HG02798 (cell line): ENCODE data around the gene KRTAP19-1.
"Not testable (repeated sequence)": the region's sequence is repeated elsewhere in the genome, so short reads cannot be mapped to it uniquely, and the experiment has no call there.

Source experiments
- ATAC-seq: cut with Tn5 transposase; IDR thresholded peaks from one replicate; pipeline ENCODE4 v1.9.1; 2021; ENCODE audit warnings: mild to moderate bottlenecking; ENCODE audit not compliant: unreplicated experiment, poor library complexity

KRTAP19-1 gene

DNA sequence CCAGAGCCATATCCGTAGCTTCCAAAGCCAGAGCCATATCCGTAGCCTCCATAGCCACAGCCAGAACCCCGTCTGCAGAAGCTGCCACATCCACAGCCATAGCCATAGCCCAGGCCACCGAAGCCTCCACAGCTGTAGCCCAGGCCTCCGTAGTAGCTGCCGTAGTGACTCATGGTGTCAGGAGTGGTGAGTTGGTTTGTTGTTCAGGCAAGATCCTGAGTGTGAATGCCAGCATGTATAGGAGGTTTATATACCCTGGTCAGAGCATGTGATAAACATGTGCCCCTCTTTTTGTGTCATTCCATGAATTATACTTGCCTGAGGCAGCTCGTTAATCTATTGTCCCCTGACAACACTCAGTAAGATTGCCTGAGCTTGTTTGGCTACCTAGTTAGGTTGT is at the start of gene KRTAP19-1:
Gene KRTAP19-1 (minus strand): TSS at position 223 of the 400 bp plus-strand sequence. CDS start 50 bp downstream, at position 173.
- ATAC-seq: no peak

DNA sequence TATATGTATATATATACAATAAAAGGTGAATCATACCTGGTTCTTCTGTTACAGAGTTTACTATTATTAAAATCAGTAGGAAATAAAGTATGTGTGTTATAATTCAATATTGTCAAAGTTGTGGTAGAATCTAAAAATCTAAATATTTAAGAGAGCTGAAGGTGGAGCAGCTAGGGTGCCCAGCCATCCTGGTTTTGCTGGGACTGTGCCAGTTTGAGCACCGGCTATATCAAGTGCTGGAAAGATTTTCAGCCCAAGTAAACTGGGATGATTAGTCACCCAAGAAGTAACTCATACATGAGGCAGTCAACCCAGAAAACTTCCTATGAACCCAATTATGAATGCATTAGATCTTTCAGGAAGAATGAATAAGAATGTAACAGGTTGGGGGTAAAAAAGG is 38.7 kb upstream of the KRTAP19-1 start:
- no peak for ATAC-seq

DNA sequence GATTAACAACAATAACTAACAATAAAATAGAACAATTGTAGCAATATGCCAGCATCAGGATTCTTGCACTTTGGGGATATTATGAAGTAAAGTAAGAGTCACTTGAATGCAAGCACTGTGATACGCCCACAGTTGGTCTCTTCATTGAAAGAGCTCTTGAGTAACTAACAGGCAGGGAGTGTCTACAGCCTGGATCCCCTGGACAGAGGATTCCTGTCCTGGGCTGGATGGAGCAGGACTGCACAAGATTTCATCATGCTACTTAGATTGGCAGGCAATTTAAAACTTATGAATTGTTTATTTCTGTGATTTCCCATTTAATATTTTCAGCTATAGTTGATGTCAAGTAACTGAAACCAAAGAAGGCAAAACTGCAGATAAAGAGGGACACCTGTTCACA is 35.5 kb upstream of the KRTAP19-1 start:
- no peak for ATAC-seq

DNA sequence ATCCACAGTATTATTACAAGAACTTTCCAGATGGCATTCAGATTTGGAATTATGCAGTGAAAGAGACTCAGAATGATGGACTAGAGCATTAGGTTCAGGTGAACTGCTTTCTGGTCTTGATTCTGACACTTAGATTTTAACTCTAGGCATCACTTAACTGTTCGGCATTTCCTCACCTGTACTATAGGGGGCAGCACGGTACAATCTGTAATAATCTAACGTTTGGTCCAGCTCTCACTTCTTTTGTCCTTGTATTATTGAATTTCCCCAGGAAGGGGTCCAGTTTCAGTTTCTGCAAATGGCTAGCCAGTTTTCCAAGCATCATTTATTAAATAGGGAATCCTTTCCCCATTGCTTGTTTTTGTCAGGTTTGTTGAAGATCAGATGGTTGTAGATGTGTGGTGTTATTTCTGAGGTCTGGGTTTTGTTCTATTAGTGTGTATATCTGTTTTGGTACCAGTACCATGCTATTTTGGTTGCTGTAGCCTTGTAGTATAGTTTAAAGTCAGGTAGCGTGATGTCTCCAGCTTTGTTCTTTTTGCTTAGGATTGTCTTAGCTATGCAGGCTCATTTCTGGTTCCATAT is 25.5 kb upstream of the KRTAP19-1 start:
- ATAC-seq: not testable (repeated sequence)

DNA sequence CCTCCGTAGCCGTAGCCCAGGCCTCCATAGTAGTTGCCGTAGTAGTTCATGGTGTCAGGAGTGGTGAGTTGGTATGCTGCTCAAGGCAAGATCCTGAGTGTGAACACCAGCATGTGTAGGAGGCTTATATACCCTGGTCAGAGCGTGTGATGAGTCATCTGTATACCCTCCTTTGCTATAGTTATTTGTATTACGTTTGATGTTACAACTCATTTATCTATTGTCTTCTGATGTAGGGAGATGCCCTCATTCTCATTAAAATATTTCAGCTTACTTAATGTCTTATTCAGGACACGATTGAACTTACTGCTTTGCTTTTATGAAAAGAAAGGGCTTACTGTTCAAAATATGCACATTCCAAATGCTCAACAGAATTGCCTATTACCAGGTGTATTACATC is 21.9 kb upstream of the KRTAP19-1 start, which contains the start of gene KRTAP19-5:
Gene KRTAP19-5 (minus strand): TSS at position 101 of the 400 bp plus-strand sequence. CDS start 51 bp downstream, at position 50.
- ATAC-seq: no peak

DNA sequence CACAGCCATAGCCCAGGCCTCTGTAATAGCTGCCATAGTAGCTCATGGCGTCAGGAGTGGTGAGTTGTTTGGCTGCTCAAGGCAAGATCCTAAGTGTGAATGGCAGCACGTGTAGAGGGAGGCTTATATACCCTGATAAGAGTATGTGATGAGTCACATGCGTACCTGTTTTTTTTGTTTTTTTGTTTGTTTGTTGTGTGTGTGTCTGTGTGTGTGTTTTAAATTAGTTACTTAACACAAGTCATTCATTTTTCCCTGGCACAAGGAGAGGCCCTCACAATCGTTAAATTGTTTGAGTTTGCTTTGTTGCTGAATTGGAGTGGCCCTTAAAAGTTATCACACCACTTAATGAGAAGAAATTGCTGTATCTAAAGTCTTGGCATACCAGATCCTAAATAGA is 16.9 kb upstream of the KRTAP19-1 start, which contains the start of gene KRTAP19-4:
Gene KRTAP19-4 (minus strand): TSS at position 101 of the 400 bp plus-strand sequence. CDS start 55 bp downstream, at position 46.
- ATAC-seq: no peak

DNA sequence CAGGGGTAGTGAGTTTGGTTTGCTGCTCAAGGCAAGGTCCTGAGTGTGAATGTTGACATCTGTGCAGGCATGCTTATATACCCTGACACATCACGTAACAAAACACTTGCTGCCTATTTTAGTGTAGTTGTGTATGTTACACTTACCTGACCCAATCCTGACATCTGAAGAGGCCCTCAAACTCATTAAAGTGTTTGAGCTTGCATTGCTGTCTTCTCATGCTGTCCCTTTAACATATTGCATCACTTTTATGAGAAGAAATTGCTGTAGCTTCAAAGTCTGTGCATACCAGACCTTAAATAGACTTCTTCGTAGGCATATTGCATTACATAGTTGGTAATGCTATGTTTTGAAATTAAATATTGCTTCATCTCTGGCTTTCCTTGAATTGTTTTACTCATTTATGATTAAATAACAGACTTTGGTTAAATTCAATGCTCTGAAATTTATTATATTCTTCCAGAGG is 11.8 kb upstream of the KRTAP19-1 start, which contains the start of gene KRTAP19-3:
Gene KRTAP19-3 (minus strand): TSS at position 51 of the 466 bp plus-strand sequence. CDS start 56 bp downstream, outside the sequence.
- ATAC-seq: no peak

DNA sequence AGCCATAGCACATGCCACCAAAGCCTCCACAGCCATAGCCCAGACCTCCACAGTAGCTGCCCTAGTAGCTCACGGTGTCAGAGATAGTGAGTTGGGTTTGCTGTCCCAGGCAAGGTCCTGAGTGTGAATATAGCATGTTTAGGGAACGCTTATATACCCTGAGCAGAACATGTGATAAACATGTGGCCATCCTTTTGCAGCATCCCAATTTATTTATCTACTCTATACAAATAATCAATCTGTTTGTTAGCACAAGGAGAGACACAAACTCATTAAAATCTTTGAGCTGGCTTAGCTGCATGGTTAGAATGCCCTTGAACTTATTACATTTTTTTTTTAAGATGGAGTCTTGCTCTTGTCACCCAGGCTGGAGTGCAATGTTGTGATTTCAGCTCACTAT is 7.2 kb upstream of the KRTAP19-1 start, which contains the start of gene KRTAP19-2:
Gene KRTAP19-2 (minus strand): TSS at position 101 of the 400 bp plus-strand sequence. CDS start 88 bp downstream, at position 13.
- ATAC-seq: no peak

DNA sequence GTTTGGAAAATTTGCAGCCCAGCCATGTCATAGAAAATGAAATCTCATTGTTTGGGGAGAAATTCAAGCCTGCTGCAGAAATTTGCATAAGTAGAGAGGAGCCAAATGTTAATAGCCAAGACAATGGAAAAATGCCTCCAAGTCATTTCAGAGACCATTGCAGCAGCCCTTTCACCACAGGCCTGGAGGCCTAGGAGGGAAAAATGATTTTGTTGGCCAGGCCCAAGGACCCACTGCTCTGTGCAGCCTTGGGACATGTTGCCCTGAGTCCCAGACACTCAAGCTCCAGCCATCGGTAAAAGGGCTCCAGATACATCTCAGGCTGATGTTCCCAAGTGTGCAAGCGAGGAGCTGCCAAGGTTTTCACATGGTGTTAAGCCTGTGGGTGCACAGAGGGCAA is 6.0 kb upstream of the KRTAP19-1 start:
- ATAC-seq: no peak

DNA sequence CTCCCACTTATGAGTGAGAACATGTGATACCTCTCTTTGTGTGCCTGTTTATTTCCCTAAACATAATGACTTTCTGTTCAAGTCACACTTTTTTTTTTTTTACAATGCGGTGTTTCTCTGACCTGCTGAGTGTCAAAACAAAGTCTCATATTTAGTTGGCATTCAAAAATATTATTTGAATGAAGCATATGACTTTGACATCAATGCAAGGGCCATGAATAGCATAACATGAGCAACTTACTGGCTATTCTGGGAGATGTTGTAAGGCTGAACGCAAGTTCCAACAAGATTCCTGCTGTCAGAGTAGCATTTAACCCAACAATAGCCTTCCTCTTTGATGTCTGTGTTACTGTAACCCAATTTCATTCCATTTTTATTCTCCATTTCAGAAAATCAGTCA is 2.0 kb upstream of the KRTAP19-1 start:
- ATAC-seq: no peak

DNA sequence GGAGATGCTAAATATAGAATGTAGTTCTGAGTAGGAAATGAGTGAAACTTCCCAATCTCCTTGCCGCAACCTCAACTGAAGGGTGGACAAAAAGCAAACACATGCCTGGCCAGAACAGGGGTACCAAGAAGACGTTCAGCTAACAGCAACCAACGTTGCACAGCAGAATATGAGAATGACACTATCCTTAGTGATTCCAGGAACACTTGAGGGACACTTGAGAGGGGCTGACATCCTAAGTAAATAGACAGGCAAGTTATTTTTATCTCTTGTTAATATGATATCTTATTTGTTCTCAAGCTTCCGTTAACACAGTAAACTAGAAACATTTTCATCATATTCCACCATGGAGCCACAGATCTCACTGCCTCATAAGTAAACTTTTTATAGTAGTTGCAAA is 908 bp downstream of the KRTAP19-1 start:
- no peak for ATAC-seq

DNA sequence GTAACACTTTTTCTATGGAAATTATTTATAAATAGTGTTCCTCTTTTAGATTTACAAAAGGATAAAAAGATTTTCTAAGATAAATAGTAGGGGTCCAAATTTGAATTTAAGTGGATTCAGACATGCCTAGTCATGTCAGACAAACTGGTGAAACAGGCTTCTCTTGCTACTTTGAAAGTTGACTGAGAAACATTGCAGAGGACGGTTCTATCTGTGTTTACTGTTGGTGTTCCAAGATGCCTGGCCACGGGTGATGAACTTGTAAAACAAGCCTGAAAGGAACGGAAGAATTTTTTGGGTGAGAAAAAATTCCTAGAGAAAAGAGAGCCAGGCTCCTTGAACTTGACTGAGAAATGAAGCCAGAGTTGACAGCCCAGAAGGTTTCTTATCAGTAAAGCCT is 2.2 kb downstream of the KRTAP19-1 start:
- ATAC-seq: no peak

DNA sequence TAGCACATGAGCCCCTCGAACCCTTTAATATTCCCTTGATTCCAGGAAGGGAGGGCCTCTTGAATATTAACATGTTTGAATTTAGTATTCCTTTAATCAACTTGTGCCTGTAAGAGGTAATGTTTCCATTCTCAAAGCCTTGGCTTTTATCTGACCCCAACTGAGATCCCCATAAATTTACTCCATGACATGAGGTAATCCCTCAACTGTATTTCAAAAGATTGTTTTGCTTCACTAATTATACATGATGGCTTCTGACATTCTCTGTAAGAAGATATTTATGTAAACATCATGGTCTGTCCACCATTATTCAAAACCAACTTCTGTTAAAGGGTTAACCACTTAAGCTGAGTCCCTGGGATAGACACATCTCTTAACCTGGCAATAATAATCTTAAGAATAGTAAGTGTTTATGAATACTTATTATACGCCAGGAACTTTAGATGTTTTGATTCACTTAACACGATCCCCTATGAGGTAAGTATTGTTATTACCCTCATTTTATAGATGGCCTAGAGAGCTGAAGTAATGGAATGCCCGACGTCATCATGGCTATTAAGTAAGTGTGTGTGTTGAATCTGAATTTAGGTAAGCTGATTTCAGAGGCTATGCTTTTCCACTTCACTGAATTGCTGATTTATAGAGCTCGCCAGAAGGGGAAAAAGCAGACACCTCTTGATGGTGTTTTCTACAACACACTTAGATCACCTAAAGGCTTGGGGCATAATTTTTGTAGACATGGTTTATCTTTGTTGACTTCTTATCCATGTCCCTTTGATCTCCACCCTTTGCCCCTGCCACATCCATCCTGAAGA is 11.1 kb downstream of the KRTAP19-1 start:
- no peak for ATAC-seq

DNA sequence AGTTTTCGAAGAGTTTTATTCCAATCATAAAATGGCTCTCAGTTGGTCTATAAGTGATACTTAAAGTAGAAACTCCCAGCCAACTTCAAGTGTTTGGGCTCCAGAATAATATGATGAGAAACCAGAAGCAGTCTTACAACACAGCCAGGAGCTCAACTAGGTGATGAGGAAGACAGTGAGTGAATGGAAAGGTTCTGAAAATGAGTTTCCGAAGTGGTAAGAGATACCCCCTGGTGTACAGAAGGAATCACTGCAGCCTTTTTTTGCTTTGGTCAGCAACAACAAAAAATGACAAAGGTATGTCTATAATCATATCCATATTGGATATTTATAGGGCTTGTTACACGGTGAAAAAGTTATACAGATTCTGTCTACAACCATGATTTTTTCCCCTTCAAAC is 16.5 kb downstream of the KRTAP19-1 start:
- no peak for ATAC-seq

DNA sequence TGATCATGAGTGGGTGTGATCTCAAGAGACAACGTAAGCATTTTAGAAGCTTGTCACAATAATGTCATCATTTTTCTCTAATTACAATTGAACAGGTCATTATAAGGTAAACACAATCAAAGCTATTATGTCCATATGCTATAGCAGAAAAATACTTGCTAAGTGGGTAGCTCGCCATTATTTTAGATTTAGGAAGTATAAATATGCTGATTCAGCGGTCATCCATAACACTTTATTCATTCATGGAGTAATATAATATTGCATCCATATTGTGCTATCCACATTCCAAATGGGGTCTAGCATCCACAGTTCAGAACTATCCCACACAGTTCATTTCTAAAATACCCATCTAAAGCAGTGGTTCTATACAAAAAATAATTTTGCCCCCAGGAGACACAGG is 31.7 kb downstream of the KRTAP19-1 start:
- no peak for ATAC-seq

DNA sequence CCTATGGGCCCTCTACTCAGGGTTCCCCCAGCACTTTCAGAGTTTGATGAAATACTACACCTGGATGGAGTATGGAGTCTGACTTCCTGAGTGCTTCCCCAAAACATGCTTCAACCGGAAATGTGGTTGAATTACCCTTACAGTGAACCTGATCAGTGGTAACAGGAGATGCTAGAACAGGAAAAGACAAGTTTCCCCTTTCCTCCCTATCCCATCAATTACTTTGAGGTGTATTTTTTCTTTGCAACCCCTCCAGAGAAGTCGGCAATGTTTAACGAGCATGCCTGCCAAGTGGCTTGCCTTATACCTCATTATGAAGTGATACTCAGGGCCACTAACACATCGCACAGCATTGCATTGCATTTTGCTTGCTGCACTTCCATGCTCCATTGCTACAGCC is 33.1 kb downstream of the KRTAP19-1 start:
- ATAC-seq: no peak

DNA sequence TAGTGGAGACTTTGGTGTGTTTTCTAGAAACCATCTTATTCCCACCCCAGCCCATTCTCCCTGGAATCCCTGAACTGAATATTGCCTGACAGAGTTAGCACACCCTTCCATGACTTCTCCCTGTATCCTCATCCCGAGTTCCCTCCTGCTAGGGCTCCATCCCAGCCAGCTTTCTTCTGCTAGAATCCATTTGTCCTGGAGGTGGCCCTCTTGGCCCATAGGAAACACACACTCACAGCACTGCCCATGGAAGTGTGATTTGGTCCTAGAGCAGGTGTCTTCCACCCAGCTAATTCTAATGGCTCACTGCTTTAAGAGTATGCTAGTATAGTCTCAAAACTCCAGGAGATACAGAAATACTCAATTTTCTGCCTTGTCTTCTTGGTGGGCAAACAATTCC is 36.0 kb downstream of the KRTAP19-1 start:
- ATAC-seq: no peak

DNA sequence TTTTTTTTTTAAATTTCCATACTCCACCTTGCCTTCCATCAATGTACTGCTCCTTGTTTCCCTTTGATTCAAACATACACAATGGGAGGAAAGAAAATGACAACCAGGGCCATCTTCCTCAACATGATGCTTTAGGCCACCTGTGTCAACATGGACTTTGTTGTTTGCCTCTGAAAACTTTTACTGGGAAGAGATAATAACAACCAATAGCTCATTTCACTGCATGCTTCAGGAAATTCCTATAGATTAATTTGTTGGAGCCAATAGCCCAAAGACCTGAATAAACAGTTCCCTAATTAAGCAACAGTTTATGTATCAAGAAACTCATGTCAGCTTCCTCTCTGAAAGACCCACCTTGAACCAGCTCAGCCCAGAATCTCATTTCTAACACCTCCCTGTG is 36.9 kb downstream of the KRTAP19-1 start:
- ATAC-seq: no peak

DNA sequence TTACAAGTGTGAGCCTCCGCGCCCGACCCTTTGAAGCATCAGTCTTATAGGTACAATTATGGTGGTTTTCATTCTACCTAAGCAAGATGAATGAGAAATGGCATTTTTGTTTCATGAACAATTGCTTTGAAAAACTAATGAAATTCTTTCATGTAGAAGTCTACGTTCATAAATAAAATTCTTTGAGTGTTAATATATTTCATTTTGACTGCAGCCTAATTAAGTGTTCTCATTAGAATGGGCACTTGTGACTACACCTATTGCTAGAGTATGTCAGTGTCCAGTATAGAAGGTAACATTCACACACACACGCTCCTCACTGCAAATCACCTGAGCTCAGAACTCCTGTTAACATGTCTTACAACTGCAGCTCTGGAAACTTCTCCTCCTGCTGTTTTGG is 40.2 kb downstream of the KRTAP19-1 start, which contains the start of gene KRTAP15-1:
Gene KRTAP15-1 (plus strand): TSS at position 301 of the 400 bp plus-strand sequence. CDS start 53 bp downstream, at position 354.
- no peak for ATAC-seq

DNA sequence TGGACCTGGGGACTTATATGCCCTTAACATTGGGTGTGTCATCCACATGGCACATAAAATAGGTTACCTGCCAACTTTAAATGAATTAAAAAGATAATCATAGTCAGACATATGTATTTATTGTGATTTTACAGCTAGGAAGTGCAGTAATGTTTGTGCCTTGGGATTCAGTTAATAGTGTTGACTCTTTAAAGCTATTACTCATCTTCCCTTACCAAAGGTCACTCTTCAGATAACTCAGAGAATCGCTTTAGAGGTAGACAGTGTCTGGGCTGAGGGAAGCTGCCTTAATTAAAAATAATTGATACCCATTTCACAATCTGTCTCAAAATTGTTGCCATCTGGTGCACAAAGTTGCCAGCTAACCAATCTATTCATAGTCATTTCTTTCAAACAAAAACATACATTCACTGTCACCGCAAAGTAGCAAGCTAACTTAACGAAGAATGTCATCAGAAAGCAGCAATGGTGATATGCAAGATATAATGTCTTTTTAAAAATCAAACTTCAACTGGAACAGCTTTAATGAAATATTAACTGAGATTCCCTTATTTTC is 43.1 kb downstream of the KRTAP19-1 start:
- ATAC-seq: no peak
